T-helper 1 cell treated with Interleukin-12 subunit alpha and Interleukin-12 subunit beta and Interleukin-4 antibody, amounts not matched to agents 30 μg/mL and 1 μg/mL, for 36 hours (primary cell): ENCODE data around the gene DOK7.

Source experiments
- H3K27ac Mint-ChIP-seq: one replicate; pipeline ENCODE4 v1.8.0; 2021; ENCODE audit warnings: mild to moderate bottlenecking, mixed read lengths
- H3K27me3 Mint-ChIP-seq: one replicate; pipeline ENCODE4 v1.8.0; 2021; ENCODE audit warnings: low read depth, mixed read lengths
- H3K36me3 Mint-ChIP-seq: one replicate; pipeline ENCODE4 v1.8.0; 2021; ENCODE audit warnings: low read depth, mixed read lengths
- H3K4me1 Mint-ChIP-seq: one replicate; pipeline ENCODE4 v1.8.0; 2021; ENCODE audit warnings: low read depth, mixed read lengths
- H3K4me3 Mint-ChIP-seq: one replicate; pipeline ENCODE4 v1.8.0; 2021; ENCODE audit warnings: mild to moderate bottlenecking, moderate library complexity, mixed read lengths
- H3K9me3 Mint-ChIP-seq: one replicate; pipeline ENCODE4 v1.8.0; 2021; ENCODE audit warnings: mixed read lengths

The DOK7 gene

DNA sequence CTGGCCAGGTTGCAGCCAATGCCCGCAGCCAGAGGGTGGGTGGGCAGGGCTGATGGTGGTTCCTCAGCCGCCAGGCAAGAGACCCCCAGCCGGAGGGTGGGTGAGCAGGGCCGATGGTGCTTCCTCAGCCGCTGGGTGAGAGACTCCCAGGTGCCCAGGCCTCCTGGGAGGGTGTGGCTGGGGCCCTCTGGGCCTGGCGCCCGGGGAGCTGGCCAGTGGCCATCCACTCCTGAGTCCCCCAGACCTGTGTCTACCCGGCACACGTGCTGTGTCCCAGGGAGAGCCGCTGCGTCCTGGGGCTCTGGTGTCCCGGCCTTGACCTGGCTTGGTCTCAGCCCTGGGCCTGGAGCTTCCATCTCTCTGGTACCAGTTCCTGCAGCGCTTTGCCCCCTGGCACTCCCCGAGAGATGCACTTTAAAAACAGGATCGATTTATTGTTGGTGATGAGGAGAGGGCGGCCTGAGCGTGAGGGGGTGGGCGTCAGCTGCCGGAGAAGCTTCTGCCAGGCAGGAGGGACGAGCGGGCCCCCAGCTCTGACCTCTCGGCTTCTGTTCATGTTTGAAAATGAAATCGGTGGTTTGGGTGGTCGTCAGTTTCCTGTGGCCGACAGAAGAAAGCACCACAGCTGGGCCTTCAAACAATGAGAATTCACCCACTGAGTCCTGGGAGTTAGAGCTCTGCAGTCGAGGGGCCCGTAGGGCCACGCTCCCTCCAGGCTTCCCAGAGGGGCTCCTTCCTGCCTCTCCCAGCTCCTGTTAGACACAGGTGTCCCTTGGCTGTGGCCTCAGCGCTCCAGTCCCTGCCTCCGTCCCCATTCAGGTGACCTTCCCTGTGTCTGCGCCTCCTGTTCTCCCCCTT, 6.5 kb downstream of the DOK7 start:
- no peaks in the 10 kb centered on the region for H3K36me3 Mint-ChIP-seq
- no peak overlapping the region for H3K4me3 Mint-ChIP-seq
- no peak overlapping the region for H3K27ac Mint-ChIP-seq
- H3K4me1 Mint-ChIP-seq: no peaks in the 10 kb centered on the region
- H3K9me3 Mint-ChIP-seq: no peaks in the 10 kb centered on the region
- peaks cover under 1% of the 10 kb centered on the region for H3K27me3 Mint-ChIP-seq

DNA sequence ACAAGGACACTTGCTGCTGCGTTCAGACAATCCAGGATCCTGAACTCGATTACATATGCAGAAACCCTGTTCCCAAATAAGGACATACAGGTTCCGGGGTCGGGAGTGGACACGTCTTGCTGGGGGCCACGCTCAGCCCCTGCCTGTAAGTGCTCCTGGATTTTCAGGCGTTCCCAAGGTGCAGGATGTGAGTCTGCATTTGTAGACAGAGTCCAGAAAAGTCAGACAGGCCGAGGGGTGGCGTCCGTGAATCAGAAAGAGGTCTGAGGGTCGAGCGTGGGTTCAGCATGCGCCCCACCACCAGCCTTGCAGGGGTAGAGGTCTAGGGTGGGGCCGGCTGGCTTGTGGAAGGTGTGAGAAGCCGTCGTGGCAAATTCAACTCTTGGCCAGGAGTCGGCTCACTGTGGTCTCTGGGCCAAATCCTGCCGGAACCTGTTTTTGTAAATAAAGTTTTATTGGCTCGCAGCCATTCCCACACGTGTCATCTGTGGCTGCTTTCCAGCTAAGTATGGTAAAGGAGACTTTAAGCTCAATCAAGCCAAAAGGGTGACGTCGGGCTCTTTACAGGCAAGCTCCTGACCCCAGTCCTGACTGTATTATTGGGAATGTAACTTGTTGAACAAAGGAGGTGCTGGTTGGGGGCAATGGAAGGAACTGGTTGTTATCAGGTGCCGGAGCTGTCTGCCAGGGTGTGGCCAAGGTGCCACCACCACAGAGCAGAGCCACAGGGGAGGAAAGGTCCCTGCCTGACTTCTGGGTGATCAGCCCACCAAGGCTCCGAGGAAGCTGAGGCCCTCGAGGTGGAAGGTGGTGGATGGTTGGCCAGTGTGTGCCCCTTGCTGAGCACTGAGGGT, 7.4 kb downstream of the DOK7 start:
- H3K27me3 Mint-ChIP-seq: no peaks in the 10 kb centered on the region
- H3K4me1 Mint-ChIP-seq: no peaks in the 10 kb centered on the region
- H3K4me3 Mint-ChIP-seq: no peak overlapping the region
- H3K9me3 Mint-ChIP-seq: no peaks in the 10 kb centered on the region
- no peak overlapping the region for H3K27ac Mint-ChIP-seq
- no peaks in the 10 kb centered on the region for H3K36me3 Mint-ChIP-seq

GRCh38 chr4:3471098-3471760, 8.1 kb downstream of the DOK7 start:
- Mint-ChIP-seq H3K9me3 (no peaks in the 10 kb centered on the region), H3K27ac (no peak overlapping the region), H3K4me1 (no peaks in the 10 kb centered on the region), H3K4me3 (no peak overlapping the region), H3K36me3 (no peaks in the 10 kb centered on the region), H3K27me3 (no peaks in the 10 kb centered on the region)

DNA sequence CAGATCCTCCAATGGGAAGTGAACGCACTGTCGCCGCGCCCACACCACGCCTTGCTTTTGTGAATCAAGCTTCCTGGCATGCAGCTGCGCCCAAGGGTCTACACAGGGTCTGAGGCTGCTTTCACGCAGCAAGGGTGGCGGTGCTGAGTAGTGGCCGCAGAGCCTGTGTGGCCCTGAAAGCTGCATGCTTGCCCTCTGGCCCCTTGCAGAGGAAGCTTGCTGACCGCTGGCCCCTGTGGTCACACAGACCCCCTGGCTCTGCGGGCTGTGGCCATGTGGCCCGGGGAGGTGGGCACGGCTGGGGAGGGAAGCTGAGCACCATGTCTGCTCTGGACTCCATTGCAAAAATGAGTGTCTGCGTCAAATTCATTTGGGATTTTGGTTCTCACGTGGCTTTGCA, 8.8 kb downstream of the DOK7 start:
- H3K4me1 Mint-ChIP-seq: no peaks in the 10 kb centered on the region
- H3K27ac Mint-ChIP-seq: no peak overlapping the region
- H3K36me3 Mint-ChIP-seq: no peaks in the 10 kb centered on the region
- no peaks in the 10 kb centered on the region for H3K9me3 Mint-ChIP-seq
- H3K27me3 Mint-ChIP-seq: no peaks in the 10 kb centered on the region
- no peak overlapping the region for H3K4me3 Mint-ChIP-seq

DNA sequence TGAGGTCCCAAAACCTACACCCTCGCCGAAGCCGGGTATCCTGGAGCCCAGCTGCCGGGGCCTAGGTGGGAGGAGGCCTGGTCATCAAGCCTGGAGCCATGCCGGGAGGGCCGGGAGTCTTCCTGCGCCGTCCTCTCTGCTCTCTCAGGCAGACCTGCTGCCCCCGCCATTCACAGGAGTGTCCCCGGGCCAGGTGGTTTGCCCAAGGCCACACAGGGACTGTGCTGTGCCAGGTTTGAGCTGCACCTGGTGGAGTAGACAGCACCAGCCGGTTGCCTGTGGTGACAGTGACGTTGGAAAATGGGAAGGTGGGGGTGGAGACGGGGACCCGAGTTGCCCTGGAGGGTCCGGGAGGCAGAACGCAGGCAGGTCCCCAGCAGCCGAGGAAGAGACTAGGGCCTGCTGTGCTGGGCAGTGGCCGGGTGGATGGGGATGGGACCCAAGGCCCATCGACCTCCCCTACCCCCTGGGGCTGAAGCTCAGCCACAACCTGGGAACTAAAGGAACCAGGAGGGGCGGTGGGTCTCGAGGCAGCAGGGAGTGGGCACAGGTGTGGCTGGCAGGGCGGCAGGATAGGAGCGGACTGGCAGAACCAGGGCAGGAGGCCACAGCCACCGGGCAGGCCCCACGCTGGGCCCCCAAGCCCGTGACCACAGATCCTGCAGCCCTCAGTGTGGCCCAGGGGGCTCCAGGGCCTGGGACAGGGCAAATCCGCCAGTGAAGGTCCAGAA, 9.5 kb downstream of the DOK7 start:
- H3K9me3 Mint-ChIP-seq: no peaks in the 10 kb centered on the region
- H3K4me1 Mint-ChIP-seq: no peaks in the 10 kb centered on the region
- no peak overlapping the region for H3K27ac Mint-ChIP-seq
- H3K4me3 Mint-ChIP-seq: no peak overlapping the region
- H3K27me3 Mint-ChIP-seq: no peaks in the 10 kb centered on the region
- H3K36me3 Mint-ChIP-seq: no peaks in the 10 kb centered on the region

- H3K9me3 Mint-ChIP-seq: no peaks in the 10 kb centered on the region
- H3K4me1 Mint-ChIP-seq: no peaks in the 10 kb centered on the region
- no peaks in the 10 kb centered on the region for H3K27me3 Mint-ChIP-seq
- H3K4me3 Mint-ChIP-seq: no peak overlapping the region
- no peaks in the 10 kb centered on the region for H3K36me3 Mint-ChIP-seq
- no peak overlapping the region for H3K27ac Mint-ChIP-seq
These were observed 10.3 kb downstream of the DOK7 start for GRCh38 chr4:3473181-3473950.

- H3K27ac Mint-ChIP-seq: no peak overlapping the region
- no peaks in the 10 kb centered on the region for H3K27me3 Mint-ChIP-seq
- no peaks in the 10 kb centered on the region for H3K9me3 Mint-ChIP-seq
- H3K4me1 Mint-ChIP-seq: no peaks in the 10 kb centered on the region
- no peak overlapping the region for H3K4me3 Mint-ChIP-seq
- H3K36me3 Mint-ChIP-seq: no peaks in the 10 kb centered on the region
These were observed 11.1 kb downstream of the DOK7 start for GRCh38 chr4:3473996-3474765.

DNA sequence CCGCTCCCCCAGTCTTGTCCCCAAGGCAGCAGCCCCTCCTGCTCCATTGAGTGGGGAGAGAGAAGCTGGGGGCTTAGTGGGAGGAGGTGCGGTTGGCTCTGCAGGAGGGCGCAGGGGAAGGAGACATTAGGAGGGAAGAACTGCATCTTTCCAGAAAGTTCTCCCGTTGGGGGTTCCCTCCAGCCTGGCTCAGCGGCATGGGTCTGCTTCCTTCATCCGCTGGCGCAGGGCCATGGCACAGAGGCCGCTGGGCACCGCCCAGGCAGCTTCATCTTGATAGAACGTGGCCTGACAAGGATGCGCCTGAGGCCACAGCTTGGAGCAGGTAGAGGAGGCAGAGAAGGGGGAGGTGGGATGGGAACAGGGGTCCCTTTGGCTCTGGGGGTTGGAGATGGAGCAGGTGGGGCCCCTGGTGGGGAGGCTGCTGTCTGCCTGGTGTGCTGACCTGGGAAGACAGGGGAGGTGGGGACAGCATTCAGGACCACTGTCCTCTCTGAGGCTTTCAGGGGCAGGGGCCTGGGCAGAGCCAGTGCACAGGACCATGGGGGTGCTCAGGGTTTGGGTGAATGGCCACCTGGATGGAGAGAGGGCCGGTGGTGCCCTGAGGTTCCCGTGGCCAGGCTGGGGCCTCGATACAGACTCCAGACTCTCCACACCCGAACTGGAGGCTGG, 12.1 kb downstream of the DOK7 start:
- Mint-ChIP-seq H3K27me3 (no peaks in the 10 kb centered on the region), H3K4me1 (no peaks in the 10 kb centered on the region), H3K36me3 (no peaks in the 10 kb centered on the region), H3K9me3 (no peaks in the 10 kb centered on the region), H3K27ac (no peak overlapping the region), H3K4me3 (no peak overlapping the region)

DNA sequence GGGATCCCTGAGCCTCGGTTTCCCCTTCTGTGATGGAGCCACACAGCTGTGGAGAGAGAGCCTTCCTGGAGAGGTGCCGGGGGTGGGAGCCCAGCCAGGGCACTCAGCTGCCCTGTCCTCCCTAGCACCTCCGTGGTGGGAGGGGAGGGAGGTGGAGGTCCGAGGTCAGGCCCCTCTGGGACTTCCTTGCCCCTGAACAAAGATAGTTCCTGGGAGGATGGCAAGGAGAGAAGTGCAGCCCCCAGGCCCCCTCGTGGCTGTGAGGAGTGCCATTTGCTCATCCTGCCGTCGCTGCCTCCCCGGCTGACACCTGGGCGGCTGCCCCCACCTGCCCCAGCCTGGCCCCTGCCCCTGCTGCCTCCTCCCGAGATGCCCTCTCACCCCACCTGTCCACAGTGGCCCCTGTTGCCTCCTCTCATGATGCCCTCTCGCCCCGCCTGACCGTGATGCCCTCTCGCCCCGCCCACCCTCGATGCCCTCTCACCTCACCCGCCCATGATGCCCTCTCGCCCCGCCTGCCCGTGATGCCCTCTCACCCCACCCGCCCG, 12.7 kb downstream of the DOK7 start:
- Mint-ChIP-seq H3K36me3 (no peaks in the 10 kb centered on the region), H3K9me3 (no peaks in the 10 kb centered on the region), H3K4me3 (no peak overlapping the region), H3K27ac (no peak overlapping the region), H3K4me1 (no peaks in the 10 kb centered on the region), H3K27me3 (no peaks in the 10 kb centered on the region)

DNA sequence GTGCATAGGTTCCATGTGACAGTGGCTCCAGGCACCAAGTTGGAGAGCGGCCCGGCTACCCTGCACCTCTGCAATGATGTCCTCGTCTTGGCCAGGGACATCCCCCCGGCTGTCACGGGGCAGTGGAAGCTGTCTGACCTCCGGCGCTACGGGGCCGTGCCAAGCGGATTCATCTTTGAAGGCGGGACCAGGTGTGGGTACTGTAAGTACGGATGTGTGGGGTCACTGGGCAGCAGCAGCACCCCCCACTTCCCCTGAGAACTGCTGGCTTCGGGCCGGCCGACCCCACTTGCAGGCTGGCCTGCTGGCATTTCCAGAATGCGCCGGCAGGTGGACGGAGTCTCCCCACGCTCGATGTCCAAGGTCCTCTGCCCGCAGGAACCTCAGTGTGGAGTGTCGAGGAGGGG, 13.2 kb downstream of the DOK7 start:
- no peak overlapping the region for H3K27ac Mint-ChIP-seq
- H3K36me3 Mint-ChIP-seq: no peaks in the 10 kb centered on the region
- no peaks in the 10 kb centered on the region for H3K4me1 Mint-ChIP-seq
- no peaks in the 10 kb centered on the region for H3K9me3 Mint-ChIP-seq
- H3K4me3 Mint-ChIP-seq: no peak overlapping the region
- peaks cover 4% of the 10 kb centered on the region for H3K27me3 Mint-ChIP-seq

DNA sequence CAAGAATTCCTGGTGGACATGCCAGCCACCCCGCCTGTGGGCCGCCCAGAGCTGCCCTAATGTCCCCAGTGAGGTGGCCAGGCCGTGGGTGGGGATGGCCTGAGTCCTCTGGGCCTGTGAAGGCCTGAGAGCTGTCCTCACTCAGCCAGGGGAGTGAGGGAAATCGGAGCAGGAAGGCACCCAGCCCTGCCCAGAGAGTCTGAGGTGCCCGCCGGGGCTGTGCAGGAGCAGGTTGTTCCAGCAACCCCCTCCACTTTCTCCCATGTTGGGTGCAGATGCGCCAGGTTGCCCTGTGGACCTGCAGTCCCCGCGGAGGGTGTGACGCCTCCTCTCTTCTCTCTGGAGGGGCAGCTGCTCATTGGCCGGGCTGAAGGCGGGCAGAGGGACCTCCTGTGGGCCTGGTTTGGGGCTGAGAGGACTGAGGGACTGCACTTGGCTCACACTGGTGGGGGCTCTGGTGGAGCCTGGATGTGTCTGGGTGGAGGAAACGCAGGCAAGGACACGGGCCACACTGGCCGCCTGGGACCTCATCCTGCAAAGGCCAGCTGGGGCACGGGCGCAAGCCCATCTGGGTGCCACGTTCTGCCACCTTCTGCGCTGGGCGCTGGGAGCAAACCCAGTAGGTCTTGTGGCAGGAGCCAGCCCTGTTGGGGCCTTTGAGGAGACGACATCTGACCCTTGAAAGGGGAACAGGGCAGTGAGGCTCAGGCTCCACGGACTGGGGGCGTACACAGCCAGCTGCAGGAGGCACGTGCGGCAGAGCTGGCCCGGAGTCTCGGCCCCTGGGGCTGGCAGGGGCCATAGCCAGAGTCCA, 14.0 kb downstream of the DOK7 start:
- H3K9me3 Mint-ChIP-seq: no peaks in the 10 kb centered on the region
- no peak overlapping the region for H3K4me3 Mint-ChIP-seq
- no peak overlapping the region for H3K27ac Mint-ChIP-seq
- no peaks in the 10 kb centered on the region for H3K4me1 Mint-ChIP-seq
- no peaks in the 10 kb centered on the region for H3K36me3 Mint-ChIP-seq
- peaks cover 11% of the 10 kb centered on the region for H3K27me3 Mint-ChIP-seq
